Prostate gland (tissue), 2 donors: ENCODE data around the gene TUG1.

ENCODE experiments used
- POLR2A ChIP-seq: fragments of 450-650 bp; IDR thresholded peaks from one replicate; pipeline ENCODE4 v1.6.1; 2016; ENCODE audit warnings: antibody characterized with exemption, mild to moderate bottlenecking
- POLR2AphosphoS5 ChIP-seq: sonication (generic); formaldehyde crosslinking; IDR thresholded peaks from one replicate; pipeline ENCODE4 v1.6.1; 2017; ENCODE audit warnings: antibody characterized with exemption
- TF ChIP-seq, protein P1 (sequence below), 4 experiments: fragments of 200-600 bp in 2 of 4; fragments of 450-650 bp in 2 of 4; sonication (generic) in 2 of 4; IDR thresholded peaks; 1 replicate in 3 of 4; 2 replicates in 1 of 4; pipeline ENCODE4 v1.5.1; 2016 to 2019; ENCODE audit warnings: antibody characterized with exemption in 4 of 4, mild to moderate bottlenecking in 2 of 4, moderate library complexity in 2 of 4

DNA sequence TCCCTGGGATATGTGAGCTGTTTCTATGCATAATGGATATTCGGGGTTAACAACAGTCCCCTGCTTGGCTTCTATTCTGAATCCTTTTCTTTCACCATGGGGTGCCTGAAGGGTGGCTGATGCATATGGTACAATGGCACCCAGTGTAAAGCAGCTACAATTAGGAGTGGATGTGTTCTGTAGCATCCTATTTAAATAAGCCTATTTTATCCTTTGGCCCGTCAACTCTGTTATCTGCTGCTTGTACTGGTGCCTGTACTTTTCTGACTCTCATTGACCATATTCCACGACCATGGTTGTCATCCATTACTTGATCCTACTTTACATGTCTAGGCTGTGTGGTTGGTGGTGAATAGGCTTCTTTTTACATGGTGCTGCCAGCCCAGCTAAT lies 1.3 kb downstream of the TUG1 start:
- TF ChIP-seq, protein P1, sequence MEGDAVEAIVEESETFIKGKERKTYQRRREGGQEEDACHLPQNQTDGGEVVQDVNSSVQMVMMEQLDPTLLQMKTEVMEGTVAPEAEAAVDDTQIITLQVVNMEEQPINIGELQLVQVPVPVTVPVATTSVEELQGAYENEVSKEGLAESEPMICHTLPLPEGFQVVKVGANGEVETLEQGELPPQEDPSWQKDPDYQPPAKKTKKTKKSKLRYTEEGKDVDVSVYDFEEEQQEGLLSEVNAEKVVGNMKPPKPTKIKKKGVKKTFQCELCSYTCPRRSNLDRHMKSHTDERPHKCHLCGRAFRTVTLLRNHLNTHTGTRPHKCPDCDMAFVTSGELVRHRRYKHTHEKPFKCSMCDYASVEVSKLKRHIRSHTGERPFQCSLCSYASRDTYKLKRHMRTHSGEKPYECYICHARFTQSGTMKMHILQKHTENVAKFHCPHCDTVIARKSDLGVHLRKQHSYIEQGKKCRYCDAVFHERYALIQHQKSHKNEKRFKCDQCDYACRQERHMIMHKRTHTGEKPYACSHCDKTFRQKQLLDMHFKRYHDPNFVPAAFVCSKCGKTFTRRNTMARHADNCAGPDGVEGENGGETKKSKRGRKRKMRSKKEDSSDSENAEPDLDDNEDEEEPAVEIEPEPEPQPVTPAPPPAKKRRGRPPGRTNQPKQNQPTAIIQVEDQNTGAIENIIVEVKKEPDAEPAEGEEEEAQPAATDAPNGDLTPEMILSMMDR (IDR thresholded peaks at IDR 0.05) = no peak
- TF ChIP-seq POLR2A (no peak), POLR2AphosphoS5 (no peak)
